Stimulated activated naive B cell treated with anti-CD40 and anti-IgM and Interleukin-4, amounts not matched to agents 10 μg/mL and 1 μg/mL and 100 μg/mL, for 72 hours (primary cell): ENCODE data around the gene CRMP1.
"Not testable (repeated sequence)": the region's sequence is repeated elsewhere in the genome, so short reads cannot be mapped to it uniquely, and the experiment has no call there.

Experiments used
- ATAC-seq, 2 donors: fragments of 150-1000 bp; cut with Tn5 transposase; replicated peaks; 2 replicates each; pipeline ENCODE4 v1.10.0; 2021; ENCODE audit warnings: moderate library complexity in 1 of 2
- DNase-seq: peaks from one replicate; pipeline ENCODE4 v3.0.0; 2021
- H3K27ac Mint-ChIP-seq: one replicate; pipeline ENCODE4 v1.8.0; 2022; ENCODE audit warnings: mild to moderate bottlenecking, mixed read lengths
- H3K27me3 Mint-ChIP-seq, 2 donors: one replicate each; pipeline ENCODE4 v1.8.0; 2022; ENCODE audit warnings: mixed read lengths in 2 of 2
- H3K36me3 Mint-ChIP-seq, 2 donors: one replicate each; pipeline ENCODE4 v1.8.0; 2022; ENCODE audit warnings: mixed read lengths in 2 of 2, mild to moderate bottlenecking in 1 of 2
- H3K4me1 Mint-ChIP-seq, 2 donors: one replicate each; pipeline ENCODE4 v1.8.0; 2022; ENCODE audit warnings: mixed read lengths in 2 of 2, mild to moderate bottlenecking in 1 of 2
- H3K4me3 Mint-ChIP-seq, 2 donors: one replicate each; pipeline ENCODE4 v1.8.0; 2022; ENCODE audit warnings: mild to moderate bottlenecking in 2 of 2, mixed read lengths in 2 of 2, moderate library complexity in 1 of 2
- H3K9me3 Mint-ChIP-seq, 2 donors: one replicate each; pipeline ENCODE4 v1.8.0; 2022; ENCODE audit warnings: mixed read lengths in 2 of 2, mild to moderate bottlenecking in 1 of 2

CRMP1 gene

DNA sequence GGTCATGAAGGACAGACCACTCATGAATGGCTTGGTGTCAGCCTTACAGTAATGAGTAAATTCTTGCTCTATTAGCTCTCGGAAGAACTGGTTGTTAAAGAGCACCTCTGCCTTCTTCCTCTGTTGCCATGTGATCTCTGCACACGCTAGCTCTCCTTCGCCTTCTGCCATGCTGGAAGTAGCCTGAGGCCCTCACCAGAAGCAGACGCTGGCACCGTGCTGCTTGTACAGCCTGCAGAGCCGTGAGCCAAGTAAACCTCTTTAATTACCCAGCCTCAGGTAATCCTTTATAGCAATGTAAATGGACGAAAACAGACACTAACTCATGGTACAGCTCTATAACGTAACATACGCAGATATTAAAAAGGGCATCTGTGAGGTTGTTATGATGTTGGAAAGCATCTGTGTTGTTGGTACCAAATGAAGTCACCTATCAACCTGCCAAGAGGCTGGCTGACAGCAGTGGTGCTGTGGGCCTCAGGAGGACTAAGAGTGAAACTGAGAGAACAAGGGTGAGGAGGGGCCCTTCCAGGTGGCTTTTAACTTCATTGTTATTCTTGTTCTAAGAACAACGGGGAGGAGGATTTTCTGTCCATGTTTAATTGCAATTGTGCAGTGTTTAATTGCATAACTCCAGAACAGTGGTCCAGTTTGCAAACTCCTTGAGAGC, 69.2 kb downstream of the CRMP1 start:
- Mint-ChIP-seq H3K36me3 (no peaks in the 10 kb centered on the region), H3K27ac (no peak overlapping the region), H3K4me3 (no peak overlapping the region), H3K27me3 (peaks cover 6 to 12% of the 10 kb centered on the region in 2 donors), H3K4me1 (peaks cover 14 to 27% of the 10 kb centered on the region in 2 donors), H3K9me3 (no peaks in the 10 kb centered on the region)
- ATAC-seq (peak; percentile 56 to 57), DNase-seq (no peak)

GRCh38 chr4:5822619-5823018, 70.3 kb downstream of the CRMP1 start:
- H3K4me3 Mint-ChIP-seq = no peak overlapping the region
- H3K9me3 Mint-ChIP-seq = no peaks in the 10 kb centered on the region
- H3K27me3 Mint-ChIP-seq = peaks cover 3 to 4% of the 10 kb centered on the region in 2 donors
- no peak overlapping the region for H3K27ac Mint-ChIP-seq
- H3K36me3 Mint-ChIP-seq = no peaks in the 10 kb centered on the region
- DNase-seq (no peak), ATAC-seq (no peak)
- peaks cover 14 to 26% of the 10 kb centered on the region in 2 donors for H3K4me1 Mint-ChIP-seq

DNA sequence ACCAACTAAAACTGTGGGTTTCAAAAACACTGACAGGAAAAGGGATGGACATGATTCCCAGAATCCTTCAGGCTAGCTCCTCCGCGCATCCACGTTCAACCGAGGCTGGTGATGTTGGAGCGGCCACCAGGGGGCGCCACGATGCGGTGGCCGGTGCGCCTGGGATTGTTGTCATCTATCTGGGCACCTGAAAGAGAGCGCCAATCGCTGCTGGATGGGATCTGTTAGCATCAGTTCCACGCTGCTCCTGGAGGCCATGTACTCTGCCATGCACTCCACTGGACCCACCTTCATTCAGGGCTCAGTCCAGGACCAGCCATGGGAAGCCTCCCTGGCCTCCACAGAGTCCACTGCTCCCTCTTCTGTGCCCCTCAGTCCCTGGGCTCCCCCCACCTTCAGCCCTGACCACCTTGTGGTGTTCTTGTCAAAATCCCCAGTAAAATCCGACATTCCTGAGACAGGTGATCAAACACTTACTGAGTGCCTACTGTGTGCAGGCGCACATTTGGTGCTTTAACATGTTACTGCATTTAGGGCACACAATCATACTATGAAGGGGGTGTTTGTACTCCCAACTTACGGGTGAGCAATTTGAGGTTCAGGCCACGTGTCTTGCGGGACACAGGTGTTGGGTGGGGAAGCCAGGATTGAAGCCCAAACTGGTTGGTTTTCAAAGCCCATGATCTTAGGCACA, 71.1 kb downstream of the CRMP1 start:
- Mint-ChIP-seq H3K27ac (no peak overlapping the region), H3K27me3 (no peaks in the 10 kb centered on the region), H3K9me3 (no peaks in the 10 kb centered on the region), H3K4me1 (peaks cover 7 to 18% of the 10 kb centered on the region in 2 donors), H3K36me3 (no peaks in the 10 kb centered on the region), H3K4me3 (no peak overlapping the region)
- DNase-seq (no peak), ATAC-seq (no peak)

GRCh38 chr4:5816851-5817375, 76.0 kb downstream of the CRMP1 start:
- Mint-ChIP-seq H3K27me3 (peaks cover 0 to 3% of the 10 kb centered on the region in 2 donors), H3K27ac (no peak overlapping the region), H3K4me1 (peaks cover 0 to 1% of the 10 kb centered on the region in 2 donors), H3K9me3 (no peaks in the 10 kb centered on the region), H3K4me3 (no peak overlapping the region), H3K36me3 (no peaks in the 10 kb centered on the region)
- ATAC-seq (no peak), DNase-seq (no peak)

DNA sequence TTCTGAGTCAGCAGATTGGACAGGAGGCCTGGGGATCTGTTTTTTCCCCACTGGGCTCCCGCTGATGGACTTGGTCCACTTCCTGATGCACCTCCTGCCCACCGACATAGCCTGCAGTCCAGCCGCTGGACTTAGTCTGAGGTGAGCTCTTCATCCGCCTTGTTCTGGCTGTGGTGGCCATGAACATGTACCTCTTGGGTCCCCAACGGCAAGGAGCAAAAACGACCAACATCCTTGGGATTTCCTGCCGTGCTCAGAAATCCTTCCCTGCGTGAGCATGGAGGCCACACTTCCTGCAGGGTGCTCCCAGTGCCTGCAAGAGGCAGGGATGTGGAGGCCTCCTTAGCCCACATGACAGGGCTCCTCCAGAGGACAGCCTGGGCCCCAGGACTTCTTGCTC, 76.8 kb downstream of the CRMP1 start:
- no peaks in the 10 kb centered on the region for H3K36me3 Mint-ChIP-seq
- no peak overlapping the region for H3K27ac Mint-ChIP-seq
- H3K4me1 Mint-ChIP-seq = no peaks in the 10 kb centered on the region
- H3K9me3 Mint-ChIP-seq = no peaks in the 10 kb centered on the region
- no peak for DNase-seq
- H3K4me3 Mint-ChIP-seq = no peak overlapping the region
- no peak for ATAC-seq
- peaks cover 0 to 3% of the 10 kb centered on the region in 2 donors for H3K27me3 Mint-ChIP-seq

DNA sequence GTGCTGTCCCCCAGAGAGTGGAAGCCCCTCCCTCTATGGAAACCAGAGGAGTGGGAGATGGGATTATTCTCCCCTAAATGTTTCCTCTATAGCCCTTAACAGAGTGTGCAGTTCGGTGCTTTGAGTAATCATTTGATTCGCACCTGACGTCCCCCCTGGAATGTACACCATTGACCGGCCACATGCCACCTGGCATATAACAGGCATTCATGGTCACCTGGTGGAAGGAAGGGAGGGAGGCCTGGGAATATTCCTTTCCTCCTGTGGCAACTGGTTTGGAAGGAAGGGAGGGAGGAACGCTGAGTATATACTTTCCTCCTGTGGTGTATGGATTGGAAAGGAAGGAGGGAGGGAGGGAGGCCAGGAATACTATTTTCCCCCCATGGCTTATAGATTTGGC, 77.2 kb downstream of the CRMP1 start:
- H3K9me3 Mint-ChIP-seq = no peaks in the 10 kb centered on the region
- no peaks in the 10 kb centered on the region for H3K4me1 Mint-ChIP-seq
- ATAC-seq (no peak), DNase-seq (no peak)
- peaks cover 0 to 3% of the 10 kb centered on the region in 2 donors for H3K27me3 Mint-ChIP-seq
- H3K36me3 Mint-ChIP-seq = no peaks in the 10 kb centered on the region
- no peak overlapping the region for H3K4me3 Mint-ChIP-seq
- H3K27ac Mint-ChIP-seq = no peak overlapping the region

DNA sequence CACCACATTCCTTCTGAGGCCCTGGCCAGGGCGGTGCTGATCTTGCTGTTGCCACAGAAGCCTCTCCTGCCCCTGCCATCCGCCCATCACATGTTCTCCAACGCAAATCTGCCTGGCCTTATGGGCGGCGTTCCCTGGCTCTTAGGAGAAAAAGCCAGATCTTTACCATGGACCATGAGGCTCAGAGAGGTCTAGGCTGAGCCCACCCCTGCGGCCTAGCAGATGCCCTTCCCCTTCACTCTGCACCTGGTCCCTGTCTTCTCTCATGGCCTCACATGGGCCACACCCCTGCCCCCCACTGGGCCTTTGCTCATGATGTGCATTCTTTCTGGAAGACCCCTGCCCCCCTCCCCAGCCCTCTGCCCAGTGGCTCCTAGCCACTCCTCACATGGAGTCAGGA, 78.5 kb downstream of the CRMP1 start:
- Mint-ChIP-seq H3K9me3 (no peaks in the 10 kb centered on the region), H3K4me3 (no peak overlapping the region), H3K27me3 (peaks cover 0 to 3% of the 10 kb centered on the region in 2 donors), H3K4me1 (no peaks in the 10 kb centered on the region), H3K27ac (no peak overlapping the region), H3K36me3 (no peaks in the 10 kb centered on the region)
- ATAC-seq (no peak), DNase-seq (no peak)

DNA sequence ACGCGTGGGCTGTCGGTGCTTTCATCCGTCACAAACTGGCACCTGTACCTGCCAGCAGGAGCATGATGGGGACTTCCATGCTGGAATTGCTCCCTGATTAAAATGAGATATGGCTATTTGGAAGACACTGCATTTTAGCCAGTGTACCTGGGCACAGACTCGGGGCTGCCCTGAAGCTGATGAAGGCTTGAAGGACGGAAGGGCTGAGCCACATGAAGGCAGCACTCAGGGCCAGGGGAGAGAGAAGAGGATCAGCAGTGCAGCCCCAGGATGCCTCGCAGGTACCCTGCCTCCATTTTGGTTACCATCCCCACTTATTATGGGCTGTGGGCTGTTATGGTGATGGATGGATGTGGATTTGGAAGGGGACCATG, 79.0 kb downstream of the CRMP1 start:
- no peak for DNase-seq
- no peaks in the 10 kb centered on the region for H3K9me3 Mint-ChIP-seq
- ATAC-seq = no peak
- H3K4me3 Mint-ChIP-seq = no peak overlapping the region
- no peaks in the 10 kb centered on the region for H3K36me3 Mint-ChIP-seq
- H3K27me3 Mint-ChIP-seq = peaks cover 0 to 3% of the 10 kb centered on the region in 2 donors
- H3K27ac Mint-ChIP-seq = no peak overlapping the region
- no peaks in the 10 kb centered on the region for H3K4me1 Mint-ChIP-seq

GRCh38 chr4:5812506-5813229, 80.2 kb downstream of the CRMP1 start:
- no peaks in the 10 kb centered on the region for H3K4me1 Mint-ChIP-seq
- ATAC-seq (peak; percentile 86 to 95), DNase-seq (peak; percentile 16)
- H3K27ac Mint-ChIP-seq = no peak overlapping the region
- no peak overlapping the region for H3K4me3 Mint-ChIP-seq
- no peaks in the 10 kb centered on the region for H3K36me3 Mint-ChIP-seq
- H3K9me3 Mint-ChIP-seq = no peaks in the 10 kb centered on the region
- peaks cover 0 to 3% of the 10 kb centered on the region in 2 donors for H3K27me3 Mint-ChIP-seq

- not testable (repeated sequence) for ATAC-seq, H3K27me3 Mint-ChIP-seq, DNase-seq, H3K36me3 Mint-ChIP-seq, H3K4me3 Mint-ChIP-seq, H3K4me1 Mint-ChIP-seq, H3K9me3 Mint-ChIP-seq, H3K27ac Mint-ChIP-seq
Measured at GRCh38 chr4:5812057-5812456, 80.8 kb downstream of the CRMP1 start.

- Mint-ChIP-seq H3K4me1 (no peaks in the 10 kb centered on the region), H3K9me3 (no peaks in the 10 kb centered on the region), H3K27ac (no peak overlapping the region), H3K27me3 (peaks cover 0 to 9% of the 10 kb centered on the region in 2 donors), H3K4me3 (no peak overlapping the region), H3K36me3 (no peaks in the 10 kb centered on the region)
- ATAC-seq (no peak), DNase-seq (no peak)
Measured at GRCh38 chr4:5810770-5811430, 82.0 kb downstream of the CRMP1 start.

- Mint-ChIP-seq H3K36me3 (no peaks in the 10 kb centered on the region), H3K4me1 (no peaks in the 10 kb centered on the region), H3K9me3 (no peaks in the 10 kb centered on the region), H3K27ac (no peak overlapping the region), H3K4me3 (no peak overlapping the region), H3K27me3 (peaks cover 0 to 9% of the 10 kb centered on the region in 2 donors)
- no peak for DNase-seq
- no peak for ATAC-seq
Measured at GRCh38 chr4:5810151-5810550, 82.7 kb downstream of the CRMP1 start.

DNA sequence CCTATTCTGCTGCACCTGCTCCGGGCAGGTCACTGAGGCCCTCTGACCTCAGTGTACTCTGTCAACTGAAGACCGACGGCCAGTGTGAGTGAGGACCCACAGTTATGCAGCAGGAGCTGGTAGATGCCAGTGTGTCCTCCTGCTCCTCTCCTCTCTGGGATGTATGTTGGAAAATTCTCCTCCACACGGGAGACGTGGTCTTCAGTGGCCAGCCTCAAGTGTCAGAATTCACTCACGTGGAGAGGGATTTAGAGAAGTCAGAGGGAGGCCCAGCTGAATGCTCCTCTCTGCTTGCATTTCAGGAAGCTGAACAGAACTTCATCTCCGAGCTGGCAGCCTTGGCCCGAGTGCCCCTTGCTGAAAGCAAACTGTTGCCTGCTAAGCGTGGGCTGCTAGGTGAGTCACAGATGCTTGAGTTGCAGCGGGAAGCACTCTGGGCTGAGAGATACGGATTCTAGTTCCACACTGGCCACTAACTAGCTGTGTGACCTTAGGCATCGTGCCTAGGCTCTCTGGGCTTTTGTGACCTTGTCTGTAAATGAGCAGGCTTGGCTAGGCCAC, 83.6 kb downstream of the CRMP1 start:
- no peak for ATAC-seq
- Mint-ChIP-seq H3K36me3 (no peaks in the 10 kb centered on the region), H3K9me3 (no peaks in the 10 kb centered on the region), H3K27ac (no peak overlapping the region), H3K4me3 (no peak overlapping the region), H3K27me3 (peaks cover 0 to 9% of the 10 kb centered on the region in 2 donors), H3K4me1 (no peaks in the 10 kb centered on the region)
- no peak for DNase-seq
